ENCODE results near the gene CREBL2. TPM values are rescaled to one million over a fixed set of nuclear protein-coding genes. Genes with fewer than 3 reads are reported as not detected.
"Not testable (repeated sequence)": the region's sequence is repeated elsewhere in the genome, so short reads cannot be mapped to it uniquely, and the experiment has no call there.

The CREBL2 gene, protein sequence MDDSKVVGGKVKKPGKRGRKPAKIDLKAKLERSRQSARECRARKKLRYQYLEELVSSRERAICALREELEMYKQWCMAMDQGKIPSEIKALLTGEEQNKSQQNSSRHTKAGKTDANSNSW
- total RNA-seq: 44.0 TPM
- long read RNA-seq, transcript CREBL2-201 (4 exons, 3,754 nt): major isoform, 13 of 38 reads
- long read RNA-seq, partial matches to known transcripts: 18 of 38 reads
- long read RNA-seq, other reads (novel, unspliced or antisense): 7 of 38 reads

DNA sequence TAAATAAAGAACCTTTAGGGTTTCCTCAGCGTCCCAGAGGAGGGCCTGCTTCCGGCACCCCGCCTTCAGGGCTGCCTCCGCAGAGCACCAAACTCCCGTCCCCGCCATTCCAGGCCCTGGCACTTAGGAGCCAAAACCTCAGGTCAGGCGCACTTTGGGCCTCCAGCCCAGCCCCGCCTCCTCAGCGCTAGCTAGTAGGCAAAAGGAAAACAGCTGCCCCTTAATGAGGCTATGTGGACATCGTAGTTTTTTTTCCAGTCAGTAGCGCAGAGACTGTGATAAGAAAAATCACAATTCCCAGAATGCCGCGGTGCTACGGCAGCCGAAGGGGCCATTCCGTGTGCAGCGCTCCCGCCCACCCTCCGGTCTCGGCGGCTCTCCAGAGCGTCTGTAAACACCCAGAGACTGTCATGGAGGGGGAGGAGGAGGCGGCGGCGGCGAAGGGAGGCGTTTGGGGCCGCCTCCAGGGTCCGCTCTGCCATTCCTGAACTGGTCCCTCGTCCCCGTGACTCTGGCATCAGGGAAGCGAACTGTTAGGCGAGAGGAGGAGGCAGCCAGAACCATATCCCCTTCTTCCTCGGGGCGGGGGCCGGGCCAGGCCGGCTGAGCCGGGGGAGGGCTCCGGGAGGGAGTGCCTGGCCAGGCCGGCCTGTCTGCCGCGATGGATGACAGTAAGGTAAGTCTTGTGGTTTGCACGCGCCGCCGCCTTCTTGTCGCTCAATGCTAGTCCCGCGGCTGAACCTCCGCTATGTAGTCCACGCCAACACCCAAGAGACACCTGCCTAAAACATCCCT is at the start of gene CREBL2:
CREBL2 (plus strand) TSS at position 365 of the 795 bp plus-strand sequence; CDS start at position 662, 297 bp downstream.
- DNase-seq (ENCODE audit: low spot score): peak; percentile 95

DNA sequence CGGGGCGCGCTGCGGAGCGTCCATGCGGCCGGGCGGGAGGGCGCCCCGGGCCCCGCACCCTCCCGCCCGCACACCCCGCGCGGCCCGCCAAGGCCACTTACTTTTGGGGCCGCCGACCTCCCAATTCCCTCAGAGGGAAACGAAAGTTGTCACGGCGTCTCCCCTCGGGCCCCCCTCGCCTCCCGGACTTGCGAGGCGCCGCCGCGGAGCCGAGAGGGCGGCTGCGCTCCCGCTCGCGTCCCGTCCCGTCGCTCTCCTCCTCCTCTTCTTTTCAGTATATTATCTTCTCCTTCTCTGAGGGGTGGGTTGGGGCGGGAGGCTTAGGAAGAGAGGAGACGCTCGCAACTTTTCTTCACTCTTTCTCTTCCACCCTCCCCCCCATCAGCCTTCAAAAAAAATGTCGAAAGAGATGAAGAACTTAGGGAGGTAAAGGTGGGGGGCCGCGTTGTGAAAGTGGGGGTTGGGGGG is 49.6 kb upstream of the CREBL2 start:
- no peak for DNase-seq (ENCODE audit: low spot score)

DNA sequence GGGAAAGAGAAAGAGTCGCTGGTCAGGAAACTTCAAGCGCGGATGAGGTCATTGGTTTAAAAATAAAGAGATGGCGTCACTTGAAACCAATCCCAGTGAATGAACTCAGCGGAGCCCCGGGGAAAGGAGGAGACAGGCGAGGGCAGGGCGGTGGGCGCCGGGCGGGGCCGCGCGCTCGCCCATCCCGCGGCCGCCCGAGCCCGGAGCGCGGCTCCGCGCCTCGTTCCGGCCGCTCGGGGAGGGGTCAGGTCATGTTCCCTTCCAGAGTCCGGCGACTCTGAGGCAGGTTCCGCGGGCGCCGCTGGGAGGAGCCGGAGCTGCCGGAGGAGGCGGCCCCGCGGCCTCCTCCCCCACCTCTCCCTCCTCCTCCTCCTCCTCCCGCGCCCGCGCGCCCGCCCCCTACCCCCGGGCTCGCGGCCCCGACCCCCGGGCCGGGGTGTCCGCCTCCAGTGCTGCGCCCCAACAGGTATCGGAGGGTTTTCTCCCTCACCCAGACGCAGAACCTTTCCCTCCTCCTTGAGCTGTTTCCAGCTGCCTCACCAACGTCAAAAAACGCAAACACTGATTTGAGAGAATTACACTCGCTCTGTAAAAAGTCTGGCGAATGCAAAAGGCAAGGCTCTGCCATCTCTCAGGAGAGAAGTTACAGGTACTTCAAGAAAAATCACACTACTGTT is 49.0 kb upstream of the CREBL2 start, which contains the start of gene DUSP16:
DUSP16 (minus strand) TSS at position 279 of the 677 bp plus-strand sequence. CDS start 41,765 bp downstream, outside the sequence.
- peak; percentile 95 for DNase-seq (ENCODE audit: low spot score)

DNA sequence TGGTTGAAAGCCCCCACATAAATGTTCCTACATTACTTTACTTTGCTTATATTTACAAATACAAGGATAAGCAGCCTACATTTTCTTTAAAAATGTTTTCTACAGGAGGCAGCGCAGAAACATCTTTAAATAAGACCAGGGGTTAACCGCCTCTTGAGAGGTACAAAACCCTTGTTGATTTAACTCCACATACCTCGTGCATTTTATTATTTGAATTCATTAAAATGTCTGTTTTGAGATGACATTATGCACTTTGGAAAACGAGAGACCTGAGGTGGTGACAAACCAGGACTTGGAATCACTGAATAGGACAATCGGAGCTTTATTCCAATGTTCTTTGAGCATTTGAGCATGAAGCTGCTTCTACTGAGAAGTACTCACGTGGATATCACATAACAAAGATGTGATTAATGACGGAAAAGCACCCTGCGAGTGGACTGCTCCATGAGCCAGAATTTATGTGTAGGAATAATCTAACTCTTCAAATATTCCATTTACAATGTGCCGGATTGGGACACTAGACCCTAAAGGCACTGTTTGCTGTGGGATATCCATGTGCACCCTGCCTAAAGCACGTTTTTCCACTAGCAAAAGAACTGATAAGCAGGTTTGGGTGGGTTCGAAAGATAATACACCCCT is 48.3 kb upstream of the CREBL2 start:
- DNase-seq (ENCODE audit: low spot score): no peak

DNA sequence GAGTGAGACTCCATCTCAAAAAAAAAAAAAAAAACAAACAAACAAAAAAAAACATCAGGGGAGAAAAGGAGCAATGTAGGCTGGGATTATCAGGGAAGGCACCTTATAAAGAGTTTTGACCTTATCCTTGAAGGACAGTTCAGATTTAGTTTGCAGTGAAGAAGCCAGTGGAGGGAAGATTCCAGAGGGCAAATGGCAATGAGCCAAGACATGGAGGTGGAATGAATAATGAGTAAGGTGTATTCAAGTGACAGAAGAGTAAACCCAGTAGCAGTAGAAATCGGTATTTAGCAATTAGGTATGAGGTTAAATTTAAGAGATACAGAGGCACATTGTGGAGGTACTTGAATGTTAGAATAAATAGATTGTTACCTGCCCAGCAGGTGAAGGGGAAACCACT is 46.8 kb upstream of the CREBL2 start:
- no peak for DNase-seq (ENCODE audit: low spot score)

DNA sequence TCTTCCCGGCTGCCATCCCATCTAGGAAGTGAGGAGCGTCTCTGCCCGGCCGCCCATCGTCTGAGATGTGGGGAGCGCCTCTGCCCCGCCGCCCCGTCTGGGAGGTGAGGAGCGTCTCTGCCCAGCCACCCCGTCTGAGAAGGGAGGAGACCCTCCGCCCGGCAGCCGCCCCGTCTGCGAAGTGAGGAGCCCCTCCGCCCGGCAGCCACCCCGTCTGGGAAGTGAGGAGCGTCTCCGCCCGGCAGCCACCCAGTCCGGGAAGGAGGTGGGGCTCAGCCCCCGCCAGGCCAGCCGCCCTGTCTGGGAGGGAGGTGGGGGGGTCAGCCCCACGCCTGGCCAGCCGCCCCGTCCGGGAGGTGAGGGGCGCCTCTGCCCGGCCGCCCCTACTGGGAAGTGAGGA is 45.7 kb upstream of the CREBL2 start:
- not testable (repeated sequence) for DNase-seq (ENCODE audit: low spot score)

DNA sequence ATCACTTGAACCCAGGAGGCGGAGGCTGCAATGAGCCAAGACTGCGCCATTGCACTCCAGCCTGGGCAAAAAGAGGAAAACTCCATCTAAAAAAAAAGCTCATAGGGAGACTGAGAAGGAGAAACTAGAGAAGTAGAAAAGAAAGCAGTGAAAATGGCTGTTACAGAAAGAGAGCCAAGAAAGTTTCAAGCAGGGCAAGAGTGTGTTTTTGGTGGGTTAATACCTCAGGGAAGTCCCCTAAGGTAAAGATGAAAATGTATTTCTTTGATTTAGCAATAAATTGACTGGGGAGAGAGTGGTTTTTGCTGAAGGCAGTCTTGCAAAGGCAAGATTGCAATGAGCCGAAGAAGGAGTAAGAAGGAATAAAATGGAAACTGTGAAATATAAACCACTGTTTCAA is 39.0 kb upstream of the CREBL2 start:
- no peak for DNase-seq (ENCODE audit: low spot score)

DNA sequence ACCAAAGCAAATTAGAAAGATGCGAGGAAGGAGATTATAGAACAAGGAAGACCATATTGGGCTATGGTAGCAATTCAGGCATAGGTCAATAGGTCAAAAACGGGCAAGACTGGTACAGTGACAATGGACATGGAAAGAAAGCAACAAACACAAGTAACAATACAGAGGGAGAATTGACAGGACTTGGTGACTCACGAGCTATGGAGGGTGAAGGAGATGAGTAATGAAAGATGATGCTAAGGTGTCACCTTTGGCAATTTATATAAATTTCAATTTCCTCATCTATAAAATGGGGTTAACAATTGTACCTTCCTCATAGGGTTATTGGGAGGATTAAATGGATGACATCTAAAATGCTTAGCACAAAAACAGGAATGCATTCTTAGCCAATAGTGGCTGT is 33.9 kb upstream of the CREBL2 start:
- DNase-seq (ENCODE audit: low spot score): no peak

DNA sequence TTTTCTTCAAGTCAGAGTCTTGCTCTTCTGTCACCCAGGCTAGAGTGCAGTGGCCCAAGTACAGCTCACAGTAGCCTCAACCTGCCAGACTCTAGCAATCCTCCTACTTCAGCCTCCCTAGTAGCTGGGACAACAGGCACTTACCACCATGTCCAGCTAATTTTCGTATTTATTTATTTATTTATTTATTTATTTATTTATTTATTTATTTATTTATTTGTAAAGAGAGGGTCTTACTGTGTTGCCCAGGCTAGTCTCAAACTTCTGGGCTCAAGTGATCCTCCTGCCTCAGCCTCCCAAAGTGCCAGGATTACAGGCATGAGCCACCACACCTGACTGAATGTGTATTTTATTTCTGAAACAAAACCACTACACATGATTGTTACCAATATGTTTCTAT is 31.0 kb upstream of the CREBL2 start:
- DNase-seq (ENCODE audit: low spot score): not testable (repeated sequence)

DNA sequence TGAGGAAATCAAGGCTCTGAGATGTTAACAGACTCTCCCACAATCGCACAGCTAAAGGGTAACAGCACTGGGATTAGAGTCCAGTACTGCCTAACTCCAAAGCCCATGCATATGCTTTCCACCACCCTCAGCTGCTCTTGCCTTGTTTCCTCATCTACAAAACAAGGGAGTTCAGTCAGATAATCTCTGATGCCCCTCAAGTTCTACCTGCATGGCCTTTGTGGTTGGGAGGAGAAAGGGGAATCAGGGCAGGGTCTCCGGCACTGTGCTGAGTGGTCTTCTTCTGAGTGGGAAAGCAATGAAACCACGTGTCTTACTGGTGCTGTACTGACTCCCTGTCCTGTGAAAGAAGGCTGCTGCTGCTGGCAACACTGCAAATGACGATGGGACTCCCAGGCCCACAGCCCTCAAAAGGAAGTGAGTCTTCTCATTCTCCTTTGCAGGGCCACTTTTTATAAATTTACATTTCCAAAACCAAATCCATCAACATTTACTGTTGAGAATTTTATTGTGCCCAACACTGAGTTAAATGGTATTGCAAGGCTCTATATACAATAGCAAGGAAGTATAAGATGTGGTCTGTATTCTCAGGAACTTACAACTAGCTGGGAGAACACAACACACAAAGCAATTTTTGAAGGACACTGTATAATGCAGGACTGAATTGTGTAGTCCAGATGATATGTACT is 29.3 kb upstream of the CREBL2 start:
- DNase-seq (ENCODE audit: low spot score): no peak

DNA sequence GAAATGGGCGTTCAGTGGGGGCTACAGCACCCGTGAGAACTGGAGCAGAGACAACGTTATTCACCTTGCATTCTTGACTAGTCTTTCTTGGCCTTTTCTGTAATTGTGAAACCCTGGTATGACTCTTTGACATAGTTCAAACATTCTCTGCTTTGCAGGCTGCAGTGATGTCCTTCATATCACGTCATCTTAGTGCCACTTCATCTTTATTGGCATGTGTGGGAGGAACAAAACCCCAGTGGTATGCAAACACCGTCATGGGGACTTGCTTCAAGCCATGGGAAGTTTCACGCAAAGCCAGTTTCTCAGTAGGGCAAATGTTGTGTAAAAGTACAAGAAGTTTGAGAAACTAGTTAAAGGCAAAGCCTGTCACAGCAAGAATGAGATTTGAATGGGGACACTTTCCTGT is 28.8 kb upstream of the CREBL2 start:
- DNase-seq (ENCODE audit: low spot score): no peak

DNA sequence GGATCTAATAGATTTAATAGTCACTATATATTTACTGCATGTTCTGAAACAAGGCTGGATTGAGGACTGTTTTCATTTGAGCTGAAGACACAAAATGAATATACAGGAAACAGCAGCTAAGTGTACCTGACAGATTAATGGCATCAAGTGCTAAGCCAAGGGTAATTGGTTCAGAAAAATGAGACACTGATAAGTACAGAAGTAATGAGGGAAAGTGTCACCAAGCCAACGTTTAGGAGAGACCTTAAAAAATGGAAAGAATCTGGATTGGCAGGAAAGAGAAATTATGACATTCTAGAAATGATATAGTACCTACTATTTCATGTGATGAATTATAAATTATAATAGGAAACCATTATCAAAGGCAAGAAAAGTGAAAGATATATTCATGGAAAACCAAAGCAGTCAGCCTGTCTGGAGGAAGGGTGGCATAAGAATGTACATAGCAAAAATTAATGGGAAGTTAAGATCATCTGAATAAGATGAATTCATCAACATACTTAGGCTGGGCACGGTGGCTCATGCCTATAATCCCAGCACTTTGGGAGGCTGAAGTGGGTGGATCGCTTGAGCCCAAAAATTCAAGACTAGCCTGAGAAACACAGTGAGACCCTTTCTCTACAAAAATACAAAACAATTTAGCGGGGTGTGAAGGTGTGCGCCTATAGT is 28.0 kb upstream of the CREBL2 start:
- no peak for DNase-seq (ENCODE audit: low spot score)

DNA sequence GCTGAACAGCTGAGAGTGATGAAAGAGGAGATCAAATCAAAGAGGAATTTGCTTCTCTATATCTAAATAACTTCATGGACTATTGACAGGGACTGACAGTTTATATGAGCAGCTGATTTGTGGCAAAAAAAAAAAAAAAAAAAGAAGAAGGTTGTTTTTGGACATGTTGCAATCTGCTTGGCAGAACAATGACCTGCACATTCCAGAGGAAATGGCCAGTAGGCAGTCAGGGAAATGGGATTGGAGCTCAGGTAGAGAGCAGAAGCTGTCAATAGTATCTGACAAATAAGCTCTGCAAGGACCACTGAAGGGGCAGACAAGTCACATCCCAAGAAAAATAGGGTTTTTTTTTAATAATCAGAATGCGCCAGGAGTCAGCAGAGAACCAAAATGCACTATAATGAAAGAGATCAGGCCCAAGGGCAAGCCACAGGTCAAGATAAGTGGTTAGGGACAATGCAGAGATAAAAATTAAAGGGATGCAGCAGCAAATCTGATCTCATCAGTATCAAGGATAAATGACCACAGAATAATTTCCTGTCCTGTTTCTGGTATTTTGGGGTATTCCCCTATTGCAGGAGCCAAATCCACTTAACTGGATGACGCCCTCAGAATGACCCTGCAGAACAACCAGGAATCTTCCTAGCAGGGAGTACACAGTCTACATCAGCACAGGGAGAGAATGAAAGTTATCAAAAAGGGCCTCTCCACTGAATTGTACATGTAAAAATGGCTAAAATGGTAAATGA is 26.4 kb upstream of the CREBL2 start:
- no peak for DNase-seq (ENCODE audit: low spot score)

DNA sequence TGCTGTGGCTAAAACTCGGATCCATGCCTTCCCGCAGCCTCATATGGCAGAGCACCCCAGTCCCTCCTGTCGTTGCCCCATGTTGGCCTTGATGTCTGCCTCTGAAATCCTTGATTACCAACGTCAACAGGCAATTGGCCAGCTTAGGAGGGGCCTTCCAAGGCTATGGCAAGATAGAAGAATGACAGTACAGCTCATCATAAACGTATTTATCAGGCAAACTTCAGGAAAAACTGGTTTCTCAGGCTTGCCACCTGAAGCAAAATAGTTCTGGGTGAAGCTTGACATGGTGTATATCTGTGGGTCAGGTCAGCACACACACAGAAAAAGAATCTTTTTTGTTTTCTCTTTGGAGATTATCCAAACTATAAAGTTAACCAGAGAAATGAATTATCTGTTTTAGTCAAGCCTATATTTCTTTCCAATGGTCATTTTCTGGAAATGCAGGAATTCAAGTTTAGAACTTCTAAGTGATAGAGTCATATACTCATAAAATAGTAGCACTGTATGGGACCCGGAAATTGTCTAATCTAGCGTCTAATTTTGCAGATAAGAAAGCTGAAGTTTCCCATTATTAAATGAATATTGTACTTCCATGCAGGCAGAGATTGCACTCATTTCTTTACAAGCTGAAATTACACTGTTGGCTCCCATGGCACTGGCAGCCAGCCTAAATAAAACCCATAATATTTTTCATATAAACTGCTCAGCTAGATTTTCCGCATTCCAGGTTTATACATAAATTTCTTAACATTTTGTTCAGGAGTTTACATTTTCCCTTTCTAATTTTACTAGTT is 24.6 kb upstream of the CREBL2 start:
- no peak for DNase-seq (ENCODE audit: low spot score)

DNA sequence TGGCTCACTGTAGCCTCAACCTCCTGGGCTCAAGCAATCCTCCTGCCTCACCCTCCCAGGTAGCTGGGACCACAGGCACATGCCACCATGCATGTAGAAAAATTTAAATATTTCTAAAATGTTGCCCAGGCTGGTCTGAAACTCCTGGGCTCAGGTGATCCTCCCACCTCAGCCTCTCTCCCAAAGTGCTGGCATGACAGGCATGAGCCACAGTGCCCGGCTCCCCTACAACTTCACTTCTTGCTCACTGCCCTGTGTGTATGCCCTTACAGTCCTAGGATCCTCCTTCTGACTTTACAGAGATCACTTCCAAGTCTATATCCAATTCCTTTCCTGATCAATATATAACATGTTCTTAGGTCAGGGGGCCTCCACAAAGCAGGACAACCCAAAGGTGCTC is 23.8 kb upstream of the CREBL2 start:
- DNase-seq (ENCODE audit: low spot score): no peak

DNA sequence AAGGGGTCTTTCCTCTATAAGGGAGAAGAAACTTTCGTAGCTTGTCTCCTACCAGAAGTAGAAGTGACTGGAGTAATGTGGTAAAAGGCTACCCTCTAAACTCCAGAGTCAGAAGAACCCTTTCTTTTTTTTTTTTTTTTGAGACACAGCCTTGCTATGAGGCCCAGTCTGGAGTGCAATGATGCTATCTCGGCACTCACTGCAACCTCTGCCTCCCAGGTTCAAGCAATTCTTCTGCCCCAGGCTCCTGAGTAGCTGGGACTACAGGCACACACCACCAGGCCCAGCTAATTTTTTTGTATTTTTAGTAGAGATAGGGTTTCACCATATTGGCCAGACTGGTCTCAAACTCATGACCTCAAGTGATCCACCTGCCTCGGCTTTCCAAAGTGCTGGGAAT is 23.2 kb upstream of the CREBL2 start:
- not testable (repeated sequence) for DNase-seq (ENCODE audit: low spot score)

DNA sequence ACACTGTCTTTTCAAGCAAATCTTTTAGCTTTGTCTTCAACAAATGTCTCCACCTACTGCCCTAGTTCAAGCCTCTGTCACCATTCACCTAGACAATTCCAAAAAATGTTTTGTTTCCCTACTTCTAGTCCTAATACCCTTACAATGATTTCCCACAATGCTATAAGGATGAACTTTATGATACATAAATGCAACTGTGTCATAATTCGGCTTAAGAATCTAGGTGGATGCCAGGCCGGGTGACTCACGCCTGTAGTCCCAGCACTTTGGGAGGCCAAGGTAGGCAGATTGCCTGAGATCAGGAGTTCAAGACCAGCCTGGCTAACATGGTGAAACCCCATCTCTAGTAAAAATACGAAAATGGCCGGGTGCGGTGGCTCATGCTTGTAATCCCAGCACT is 20.7 kb upstream of the CREBL2 start:
- no peak for DNase-seq (ENCODE audit: low spot score)

DNA sequence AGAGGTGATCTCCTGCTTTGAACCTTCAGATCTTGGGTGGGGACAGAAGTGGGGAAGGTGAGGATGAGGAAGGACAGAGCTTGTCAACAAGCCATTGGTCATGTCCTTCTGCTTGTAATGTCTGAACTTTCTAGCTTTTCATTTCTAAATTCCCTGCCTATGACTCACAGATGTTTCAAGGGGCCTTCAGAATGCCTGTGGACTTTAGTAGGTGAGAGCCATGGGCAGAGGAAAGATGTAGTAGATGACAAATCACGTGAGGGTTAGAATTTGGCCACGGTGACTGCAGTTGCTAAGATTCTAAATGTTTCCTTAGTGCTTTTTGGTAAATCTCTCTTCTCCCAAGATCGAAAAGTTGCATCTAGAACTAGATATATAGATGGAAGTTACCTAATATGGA is 18.7 kb upstream of the CREBL2 start:
- no peak for DNase-seq (ENCODE audit: low spot score)

DNA sequence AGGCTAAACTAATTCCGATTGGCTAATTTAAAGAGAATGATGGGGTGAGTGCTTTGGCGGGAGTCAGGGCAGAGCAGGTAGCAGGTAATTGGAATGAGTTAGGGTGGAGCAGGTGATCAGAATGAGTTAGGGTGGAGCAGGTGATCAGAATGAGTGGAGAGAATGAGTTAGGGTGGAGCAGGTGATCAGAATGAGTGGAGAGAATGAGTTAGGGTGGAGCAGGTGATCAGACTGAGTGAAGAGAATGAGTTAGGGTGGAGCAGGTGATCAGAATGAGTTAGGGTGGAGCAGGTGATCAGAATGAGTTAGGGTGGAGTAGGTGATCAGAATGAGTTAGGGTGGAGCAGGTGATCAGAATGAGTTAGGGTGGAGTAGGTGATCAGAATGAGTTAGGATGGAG is 15.7 kb upstream of the CREBL2 start:
- not testable (repeated sequence) for DNase-seq (ENCODE audit: low spot score)
